Keratinocyte (primary cell): ENCODE results near the gene ARMC2. TPM values are rescaled to one million over a fixed set of nuclear protein-coding genes. Genes with fewer than 3 reads are reported as not detected.

ENCODE experiments used
- DNase-seq: peaks from one replicate; pipeline ENCODE4 v3.0.0-alpha.2; 2011; ENCODE audit warnings: low read depth, missing footprints, low spot score
- FAIRE-seq: peaks from 2 replicates; lab custom pipeline; 2011; peaks lifted over from hg19 to GRCh38; lab: Jason Lieb, UNC
- H2AFZ ChIP-seq: 2 replicates; pipeline ENCODE4 v1.6.0; 2012; ENCODE audit warnings: low read length, control low read depth, inconsistent platforms; ENCODE audit not compliant: control insufficient read depth
- H3K27ac ChIP-seq: 2 replicates; pipeline ENCODE4 v1.5.1; 2011; ENCODE audit warnings: low read length; ENCODE audit not compliant: control insufficient read depth, insufficient read depth
- H3K27me3 ChIP-seq: 3 replicates; pipeline ENCODE4 v1.6.0; 2011; ENCODE audit warnings: low read length; ENCODE audit not compliant: control insufficient read depth, insufficient read depth; ENCODE audit errors: extremely low read depth
- H3K36me3 ChIP-seq, 2 experiments: 2 replicates in 1 of 2; 3 replicates in 1 of 2; pipeline ENCODE4 v1.5.1; 2011; ENCODE audit warnings: low read length in 2 of 2, mild to moderate bottlenecking in 1 of 2; ENCODE audit not compliant: control insufficient read depth in 2 of 2, insufficient read depth in 2 of 2; ENCODE audit errors: extremely low read depth in 1 of 2
- H3K4me1 ChIP-seq: 3 replicates; pipeline ENCODE4 v1.5.1; 2011; ENCODE audit warnings: low read length; ENCODE audit not compliant: control insufficient read depth, insufficient read depth; ENCODE audit errors: extremely low read depth
- H3K4me2 ChIP-seq: 3 replicates; pipeline ENCODE4 v1.6.0; 2011; ENCODE audit warnings: low read depth, low read length; ENCODE audit not compliant: control insufficient read depth, insufficient read depth; ENCODE audit errors: extremely low read depth
- H3K4me3 ChIP-seq, 3 experiments: fragments of 200-600 bp in 1 of 3; sonication (generic) in 1 of 3; 2 replicates in 2 of 3; 3 replicates in 1 of 3; pipeline ENCODE4 v1.5.1; 2011 to 2016; ENCODE audit warnings: low read length in 3 of 3, mild to moderate bottlenecking in 3 of 3, control low read depth in 2 of 3, inconsistent platforms in 1 of 3, low read depth in 1 of 3, mixed read lengths in 1 of 3, mixed run types in 1 of 3, moderate library complexity in 1 of 3; ENCODE audit not compliant: control insufficient read depth in 2 of 3, insufficient read depth in 2 of 3; ENCODE audit errors: extremely low read depth in 1 of 3
- H3K79me2 ChIP-seq: 2 replicates; pipeline ENCODE4 v1.6.0; 2012; ENCODE audit warnings: low read length; ENCODE audit not compliant: control insufficient read depth, insufficient read depth
- H3K9ac ChIP-seq: 3 replicates; pipeline ENCODE4 v1.6.0; 2011; ENCODE audit warnings: low read length; ENCODE audit not compliant: control insufficient read depth, insufficient read depth; ENCODE audit errors: extremely low read depth
- H3K9me1 ChIP-seq: 3 replicates; pipeline ENCODE4 v1.6.0; 2011; ENCODE audit warnings: low read length; ENCODE audit not compliant: control insufficient read depth, insufficient read depth; ENCODE audit errors: extremely low read depth
- H3K9me3 ChIP-seq: 2 replicates; pipeline ENCODE4 v1.5.1; 2012; ENCODE audit warnings: low read depth, low read length; ENCODE audit not compliant: control insufficient read depth
- H4K20me1 ChIP-seq: 3 replicates; pipeline ENCODE4 v1.6.0; 2011; ENCODE audit warnings: low read length; ENCODE audit not compliant: control insufficient read depth, insufficient read depth; ENCODE audit errors: extremely low read depth
- EZH2 ChIP-seq: IDR thresholded peaks from one replicate; pipeline ENCODE4 v1.6.1; 2012; ENCODE audit warnings: inconsistent platforms, mild to moderate bottlenecking, low read length, moderate library complexity
- dilution Hi-C: fragments of 300-500 bp; cut with MboI; formaldehyde crosslinking; loops from one replicate; pipeline ENCODE4 v1.7.0; 2020; ENCODE audit warnings: low sequenced_read_pairs; ENCODE audit not compliant: extremely low pct_ligation_motif_present
- polyA plus RNA-seq, 5 experiments: library from polyadenylated mRNA; depleted of rRNA in 3 of 5; stranded (reverse) in 3 of 5; stranded (forward) in 1 of 5; unstranded in 1 of 5; fragments of >200 nt; gene quantifications; 1 replicate in 1 of 5; 2 replicates in 3 of 5; 3 replicates in 1 of 5; pipeline versions ENCODE4 v1.2.1 to v1.2.3, GENCODE V29; 2011 to 2012; ENCODE audit warnings: missing spikeins in 2 of 5, low read depth in 1 of 5, low replicate concordance in 1 of 5
- TF ChIP-seq, protein P1 (sequence below), 3 experiments: IDR thresholded peaks in 1 of 3; conservative IDR thresholded peaks in 1 of 3; optimal IDR thresholded peaks in 1 of 3; 2 replicates in 2 of 3; 3 replicates in 1 of 3; pipeline versions ENCODE3 to v1.5.1; 2011; ENCODE audit warnings: low read length in 3 of 3, mild to moderate bottlenecking in 3 of 3, moderate library complexity in 2 of 3, control low read depth in 1 of 3, inconsistent platforms in 1 of 3; ENCODE audit not compliant: insufficient read depth in 2 of 3; ENCODE audit errors: extremely low read depth in 1 of 3

ARMC2 gene
- polyA plus RNA-seq, 1 donor (not counting 4 experiments of a cell fraction or from before 2014, with no cell fraction given), result 3.8 TPM

DNA sequence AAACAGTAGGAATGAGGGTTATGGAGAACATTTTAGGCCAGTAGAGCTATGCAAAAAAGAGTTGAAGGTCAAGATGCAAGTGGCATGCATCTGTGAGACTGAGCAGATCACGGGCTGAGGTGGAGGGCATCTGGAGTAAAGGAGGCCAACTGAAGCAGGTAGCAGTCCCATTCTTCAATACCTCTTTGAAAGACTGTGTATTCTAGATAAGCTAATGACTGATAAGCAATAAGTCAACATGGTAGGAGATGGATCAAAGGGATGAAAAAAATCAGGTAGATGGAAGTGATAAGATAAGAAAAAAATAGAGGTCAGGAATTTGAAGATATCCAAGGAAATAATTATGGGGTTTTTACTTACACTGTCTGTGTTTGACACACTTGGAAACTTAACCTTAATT, 55.6 kb downstream of the ARMC2 start:
- Histone ChIP-seq H3K79me2 (no peaks in the 10 kb centered on the region), H4K20me1 (no peaks in the 10 kb centered on the region), H3K9me1 (no peaks in the 10 kb centered on the region), H3K4me3 (no peak overlapping the region), H3K4me2 (no peak overlapping the region), H2AFZ (no peak overlapping the region), H3K27me3 (no peaks in the 10 kb centered on the region), H3K36me3 (no peaks in the 10 kb centered on the region), H3K9ac (no peak overlapping the region), H3K27ac (no peak overlapping the region), H3K4me1 (peaks cover 7% of the 10 kb centered on the region), H3K9me3 (no peaks in the 10 kb centered on the region)
- dilution Hi-C loops, result no loop called here
- DNase-seq (no peak), FAIRE-seq (no peak)
- no peak for TF ChIP-seq EZH2
- TF ChIP-seq, protein P1, sequence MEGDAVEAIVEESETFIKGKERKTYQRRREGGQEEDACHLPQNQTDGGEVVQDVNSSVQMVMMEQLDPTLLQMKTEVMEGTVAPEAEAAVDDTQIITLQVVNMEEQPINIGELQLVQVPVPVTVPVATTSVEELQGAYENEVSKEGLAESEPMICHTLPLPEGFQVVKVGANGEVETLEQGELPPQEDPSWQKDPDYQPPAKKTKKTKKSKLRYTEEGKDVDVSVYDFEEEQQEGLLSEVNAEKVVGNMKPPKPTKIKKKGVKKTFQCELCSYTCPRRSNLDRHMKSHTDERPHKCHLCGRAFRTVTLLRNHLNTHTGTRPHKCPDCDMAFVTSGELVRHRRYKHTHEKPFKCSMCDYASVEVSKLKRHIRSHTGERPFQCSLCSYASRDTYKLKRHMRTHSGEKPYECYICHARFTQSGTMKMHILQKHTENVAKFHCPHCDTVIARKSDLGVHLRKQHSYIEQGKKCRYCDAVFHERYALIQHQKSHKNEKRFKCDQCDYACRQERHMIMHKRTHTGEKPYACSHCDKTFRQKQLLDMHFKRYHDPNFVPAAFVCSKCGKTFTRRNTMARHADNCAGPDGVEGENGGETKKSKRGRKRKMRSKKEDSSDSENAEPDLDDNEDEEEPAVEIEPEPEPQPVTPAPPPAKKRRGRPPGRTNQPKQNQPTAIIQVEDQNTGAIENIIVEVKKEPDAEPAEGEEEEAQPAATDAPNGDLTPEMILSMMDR (optimal IDR thresholded peaks at IDR 0.05 in 1 of 3, IDR thresholded peaks at IDR 0.05 in 1 of 3, conservative IDR thresholded peaks at IDR 0.05 in 1 of 3; ENCODE audit: extremely low read depth in 1 of 3, insufficient read depth in 2 of 3, low read length in 3 of 3), result no peak

DNA sequence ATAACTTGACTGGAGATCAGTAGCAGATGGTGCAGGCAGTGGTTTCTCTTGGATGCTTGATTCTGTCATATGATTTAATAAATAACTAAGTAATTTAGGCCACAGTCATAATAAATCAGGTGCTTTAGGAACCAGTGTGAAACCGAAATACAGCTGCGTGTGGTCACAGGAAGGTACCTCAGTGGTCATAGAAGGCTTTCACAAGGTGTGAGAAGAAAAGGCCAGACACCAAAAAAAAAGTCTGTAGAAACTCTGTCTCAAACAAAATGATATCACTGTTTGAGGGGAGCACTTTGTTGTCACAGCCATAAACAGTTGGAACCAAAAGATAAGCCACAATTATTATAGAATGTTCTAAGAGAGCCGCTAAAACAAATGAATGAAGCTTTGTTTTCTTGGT, 56.5 kb downstream of the ARMC2 start:
- DNase-seq (no peak), FAIRE-seq (no peak)
- TF ChIP-seq EZH2, result no peak
- TF ChIP-seq, protein P1 (optimal IDR thresholded peaks at IDR 0.05 in 1 of 3, IDR thresholded peaks at IDR 0.05 in 1 of 3, conservative IDR thresholded peaks at IDR 0.05 in 1 of 3; ENCODE audit: extremely low read depth in 1 of 3, insufficient read depth in 2 of 3, low read length in 3 of 3), result no peak
- Histone ChIP-seq H2AFZ (no peak overlapping the region), H4K20me1 (no peaks in the 10 kb centered on the region), H3K4me3 (no peak overlapping the region), H3K27ac (no peak overlapping the region), H3K36me3 (no peaks in the 10 kb centered on the region), H3K9me3 (no peaks in the 10 kb centered on the region), H3K79me2 (no peaks in the 10 kb centered on the region), H3K27me3 (no peaks in the 10 kb centered on the region), H3K4me2 (no peak overlapping the region), H3K9ac (no peak overlapping the region), H3K9me1 (no peaks in the 10 kb centered on the region), H3K4me1 (peaks cover 7% of the 10 kb centered on the region)
- dilution Hi-C loops, result no loop called here
